NB4 (cell line): ENCODE measurements around the gene IMPDH1.

ENCODE experiments used
- DNase-seq: peaks from one replicate; pipeline ENCODE4 v3.0.0; 2010; ENCODE audit warnings: low read depth
- H3K4me3 ChIP-seq: one replicate; pipeline ENCODE4 v1.5.1; 2011; ENCODE audit warnings: mild to moderate bottlenecking, low read depth, low read length, moderate library complexity
- CTCF ChIP-seq: IDR thresholded peaks from one replicate; pipeline ENCODE4 v1.5.1; 2012; ENCODE audit warnings: low read depth, low read length
- MAX ChIP-seq: IDR thresholded peaks from 2 replicates; pipeline ENCODE4 v1.6.1; 2011; ENCODE audit warnings: low read depth, low read length
- MYC ChIP-seq: IDR thresholded peaks from 2 replicates; pipeline ENCODE4 v1.6.1; 2011; ENCODE audit warnings: low read depth, low read length
- POLR2A ChIP-seq: IDR thresholded peaks from 2 replicates; pipeline ENCODE4 v1.6.1; 2011; ENCODE audit warnings: mild to moderate bottlenecking; ENCODE audit not compliant: insufficient read length; ENCODE audit errors: extremely low read depth

The IMPDH1 gene

GRCh38 chr7:128349466-128349825 is 60.3 kb downstream of the IMPDH1 start:
- no peak for DNase-seq
- no peak overlapping the region for H3K4me3 ChIP-seq
- TF ChIP-seq CTCF (no peak), POLR2A (no peak), MAX (no peak), MYC (no peak)

GRCh38 chr7:128347647-128348097 is 62.1 kb downstream of the IMPDH1 start:
- peak; percentile 82 for DNase-seq
- no peak overlapping the region for H3K4me3 ChIP-seq
- TF ChIP-seq MAX (peak; percentile 43; the same call in 1 of the 2 replicates), CTCF (peak; percentile 89), POLR2A (no peak), MYC (0 out of 2 replicates have a peak, but pooled peaks have one; percentile 25)

GRCh38 chr7:128344431-128344774 is 65.4 kb downstream of the IMPDH1 start:
- H3K4me3 ChIP-seq, result no peak overlapping the region
- no peak for DNase-seq
- no peak for TF ChIP-seq MAX
- TF ChIP-seq MYC, result no peak
- TF ChIP-seq POLR2A, result no peak
- no peak for TF ChIP-seq CTCF

GRCh38 chr7:128343554-128344430 is 66.0 kb downstream of the IMPDH1 start, which contains the start of gene RBM28:
Gene RBM28 (minus strand): TSS chr7:128343908. CDS start chr7:128343793, 115 bp downstream.
- peak; percentile 97 for DNase-seq
- TF ChIP-seq POLR2A (peak; percentile 93), CTCF (no peak), MYC (peak; percentile 98), MAX (peak; percentile 96)
- peak within 1 kb of the TSS; percentile 87 for H3K4me3 ChIP-seq
